NCI-H1048 (cell line): Measurements from ENCODE around the gene MSI2.
A peak's percentile ranks its signal among the peaks of the same experiment; 100 is the strongest.

Experiments used
- DNase-seq: peaks from one replicate; lab custom pipeline; 2025; lab: John Stamatoyannopoulos, UW

MSI2 gene

DNA sequence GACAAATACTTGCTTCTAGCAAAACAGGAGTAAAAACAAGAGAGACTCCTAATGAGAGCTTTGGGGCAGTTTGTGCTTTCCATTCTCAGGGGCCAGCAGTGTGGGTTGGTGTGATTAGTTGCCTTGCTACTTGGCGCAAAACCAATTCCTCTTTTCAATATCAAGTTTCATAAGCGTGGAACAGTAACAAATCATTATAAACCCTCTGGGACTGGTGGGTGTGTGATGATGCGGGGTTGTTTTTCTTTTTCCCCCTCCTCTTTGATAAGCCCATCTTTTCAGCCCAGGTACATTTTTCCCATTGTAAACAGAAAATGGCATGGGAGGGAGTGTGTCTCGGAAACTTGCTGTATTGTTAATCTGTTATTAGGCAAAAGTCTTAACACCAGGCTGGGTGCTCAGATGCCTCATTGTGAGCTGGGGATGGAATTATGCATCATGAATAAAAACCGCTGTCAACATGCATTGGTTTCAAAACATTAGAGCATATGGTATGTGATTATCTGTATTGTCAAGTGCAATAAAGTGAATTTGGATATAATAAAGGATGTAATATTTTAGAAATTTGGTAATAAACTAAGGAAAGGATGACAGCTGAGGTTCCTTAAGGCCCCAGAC lies 322.4 kb downstream of the MSI2 start:
- DNase-seq = no peak

- no peak for DNase-seq
Measured at GRCh38 chr17:57579245-57579644, 322.9 kb downstream of the MSI2 start.

DNA sequence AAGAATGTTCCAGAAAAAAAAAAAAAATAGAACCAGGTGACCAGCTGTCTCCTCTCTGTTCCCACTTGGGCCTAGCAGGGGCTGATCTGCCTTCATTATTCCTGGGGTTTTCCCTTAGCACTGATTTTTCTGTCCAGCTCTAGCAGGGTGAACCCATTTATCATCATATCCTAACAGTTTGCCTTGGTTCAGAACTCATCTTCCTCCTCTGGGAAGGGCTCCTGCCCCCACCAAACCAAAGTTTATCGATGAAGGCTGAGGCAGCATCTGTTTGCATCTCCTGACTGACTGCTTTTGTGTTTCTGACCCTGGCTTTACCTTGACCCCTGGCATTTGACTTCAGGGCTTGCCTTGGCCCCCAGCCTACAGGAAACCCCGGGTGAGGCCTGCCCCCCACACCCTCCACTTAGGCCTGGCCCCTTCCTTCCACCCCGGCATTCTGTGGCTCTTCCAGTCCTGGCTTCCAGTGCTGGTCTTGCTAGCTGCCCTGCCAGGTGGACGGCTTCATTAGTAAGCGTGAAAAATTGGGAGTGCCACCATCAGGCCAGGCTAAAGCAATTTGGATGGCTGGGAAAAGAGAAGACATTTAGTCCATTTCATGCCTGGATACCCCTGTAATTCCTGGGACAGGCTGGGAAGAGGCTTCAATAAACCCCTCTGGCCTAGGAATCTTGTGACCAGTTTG lies 323.9 kb downstream of the MSI2 start:
- DNase-seq = no peak

DNA sequence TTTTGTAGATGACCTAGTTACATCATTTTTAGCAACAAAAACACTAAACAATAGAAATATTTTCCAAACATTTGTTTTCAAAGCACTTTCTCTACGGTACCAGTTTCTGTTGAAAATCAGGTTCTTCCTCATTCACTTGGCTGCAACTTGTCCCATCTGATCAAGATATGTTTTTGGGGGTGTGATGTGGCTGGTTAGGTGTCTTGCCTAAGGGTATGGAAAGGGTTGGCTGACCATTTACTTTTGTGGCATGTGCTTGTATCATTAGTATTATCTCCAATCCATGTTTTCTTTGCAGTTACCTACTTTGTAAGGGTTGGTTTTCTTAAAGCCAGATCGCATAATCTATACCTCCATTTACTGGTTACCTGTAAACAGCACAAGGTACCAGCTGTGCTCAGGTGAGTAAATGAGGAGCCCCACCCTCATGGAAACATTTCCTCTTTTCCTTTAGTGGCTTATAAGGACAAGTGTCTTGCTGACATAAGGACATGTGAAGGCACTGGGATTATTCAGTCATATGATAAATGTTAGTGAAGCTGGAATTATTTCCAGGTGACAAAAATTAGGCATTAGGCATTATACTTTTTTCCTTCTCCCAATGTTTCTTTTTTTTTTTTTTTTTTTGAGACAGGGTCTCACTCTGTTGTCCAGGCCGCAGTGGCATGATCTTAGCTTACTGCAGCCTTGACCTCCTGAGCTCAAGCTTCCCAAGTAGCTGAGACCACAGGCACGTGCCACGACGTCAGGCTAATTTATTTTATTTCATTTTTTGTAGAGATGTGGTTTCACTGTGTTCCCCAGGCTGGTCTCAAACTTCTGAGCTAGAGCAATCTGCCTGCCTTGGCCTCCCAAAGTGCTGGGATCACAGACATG lies 326.8 kb downstream of the MSI2 start:
- DNase-seq = no peak

- no peak for DNase-seq
Measured at GRCh38 chr17:57584050-57584551, 327.8 kb downstream of the MSI2 start.

DNA sequence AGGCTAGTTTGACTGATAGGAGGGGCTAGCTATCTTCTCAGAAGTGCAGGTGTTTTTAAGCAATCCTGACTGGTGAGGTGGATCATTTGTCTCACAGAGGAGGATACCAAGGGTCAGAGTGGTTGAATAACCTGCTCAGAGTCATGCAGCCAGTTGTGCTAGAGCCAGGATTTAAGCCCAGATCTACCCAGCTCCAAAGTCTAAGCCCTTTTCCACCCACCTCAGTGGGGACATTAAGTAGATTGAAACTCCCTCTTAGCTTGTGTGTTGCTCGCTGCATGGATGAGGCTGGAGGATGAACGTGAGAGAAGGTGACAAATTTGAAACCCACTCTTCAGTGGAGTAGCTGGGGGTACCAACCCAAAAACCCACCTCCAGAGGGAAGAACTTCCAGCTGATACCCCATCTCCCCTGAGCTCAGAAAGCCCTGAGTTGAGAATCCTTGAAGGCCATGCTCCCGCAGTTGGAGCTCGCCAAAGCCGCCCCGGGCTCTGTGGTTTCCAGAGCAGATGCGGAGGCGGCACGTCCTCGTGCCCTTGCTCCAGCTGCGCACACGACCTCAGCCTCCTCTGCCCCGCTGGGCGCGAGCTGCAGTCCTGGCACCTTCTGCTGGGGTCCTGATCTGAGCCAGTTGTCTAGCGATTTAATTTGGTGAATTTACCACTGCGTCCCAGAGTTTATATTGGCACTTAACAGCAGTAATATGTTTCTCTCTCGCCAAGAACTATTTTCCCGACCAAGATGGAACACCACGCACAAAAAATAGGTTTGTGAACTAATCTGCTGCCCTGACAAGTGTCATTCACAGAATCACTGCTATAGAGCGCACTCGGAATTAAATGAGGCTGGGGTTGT lies 329.2 kb downstream of the MSI2 start:
- no peak for DNase-seq

GRCh38 chr17:57586196-57586740 lies 329.9 kb downstream of the MSI2 start:
- DNase-seq = no peak

DNA sequence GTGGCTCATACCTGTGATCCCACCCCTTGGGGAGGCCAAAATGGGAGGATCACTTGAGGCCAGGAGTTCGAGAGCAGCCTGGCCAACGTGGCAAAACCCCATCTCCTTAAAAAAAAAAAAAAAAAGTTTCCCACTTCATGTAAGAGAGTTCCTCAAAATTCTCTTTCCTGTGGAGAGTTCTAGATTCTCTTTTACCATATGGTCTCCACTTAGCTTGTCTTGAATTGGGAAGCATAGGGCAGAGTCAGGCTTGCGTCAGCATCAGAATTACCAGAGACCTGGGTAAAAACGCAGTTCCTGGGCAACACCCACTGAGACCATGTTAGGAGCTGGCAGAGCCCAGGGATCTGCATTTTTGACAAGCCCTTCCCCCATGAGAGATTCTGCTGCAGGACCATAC lies 330.4 kb downstream of the MSI2 start:
- no peak for DNase-seq

DNA sequence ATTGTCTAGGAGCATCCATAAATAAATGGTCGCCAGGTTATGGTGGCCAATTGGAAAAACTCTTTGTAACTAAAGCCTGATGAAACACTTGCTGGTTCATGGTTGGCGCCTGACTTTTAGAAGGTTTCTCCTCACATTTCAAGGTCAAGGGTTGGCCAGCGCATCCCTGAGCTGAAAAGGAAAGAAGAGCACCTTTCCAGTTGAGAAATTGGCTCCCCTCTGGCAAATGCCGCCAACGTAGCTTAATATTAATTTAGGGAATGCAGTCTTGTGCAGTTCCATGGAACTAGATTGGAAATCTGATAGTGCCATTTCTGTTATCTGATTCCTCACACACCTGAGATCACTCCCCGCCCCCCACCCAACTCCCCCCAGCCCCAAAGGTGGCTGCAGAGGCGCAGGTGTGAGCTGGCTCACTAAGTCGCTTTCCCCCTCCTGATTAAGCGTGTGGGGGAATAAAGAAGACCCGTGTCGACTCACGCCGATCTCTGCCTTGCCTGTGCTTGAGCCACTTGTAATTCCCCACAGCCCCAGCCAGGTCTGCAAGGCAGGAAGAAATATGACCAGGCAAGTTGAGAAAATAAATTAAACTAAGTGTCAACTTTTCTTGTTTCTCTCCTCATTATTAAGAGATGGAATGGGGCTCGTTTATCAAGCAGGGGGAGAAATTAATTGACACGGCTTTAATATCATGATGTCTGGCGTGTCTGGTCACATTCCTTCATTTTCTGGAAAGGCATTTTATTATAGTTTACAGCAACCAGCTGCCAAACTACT lies 331.1 kb downstream of the MSI2 start:
- no peak for DNase-seq

DNA sequence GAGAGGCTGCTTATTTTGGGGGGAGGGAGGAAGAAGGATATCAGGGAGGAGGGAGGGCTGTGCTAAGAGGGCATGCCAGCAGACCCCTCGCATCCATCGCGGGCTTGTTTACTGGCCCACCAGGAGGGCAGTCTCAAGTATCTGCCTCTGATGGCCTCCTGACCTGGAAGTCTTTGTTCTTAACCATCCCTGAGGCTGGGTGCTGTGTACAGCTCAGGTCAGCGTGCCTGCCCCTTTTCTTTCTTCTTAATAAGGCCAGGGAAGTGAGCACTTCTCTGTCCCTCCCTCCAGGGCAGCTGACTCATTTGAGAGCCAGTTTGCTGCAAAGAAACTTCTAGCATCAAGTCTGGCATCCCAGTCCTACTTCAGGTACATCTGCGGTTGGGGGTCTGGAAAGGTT lies 331.8 kb downstream of the MSI2 start:
- DNase-seq = no peak

DNA sequence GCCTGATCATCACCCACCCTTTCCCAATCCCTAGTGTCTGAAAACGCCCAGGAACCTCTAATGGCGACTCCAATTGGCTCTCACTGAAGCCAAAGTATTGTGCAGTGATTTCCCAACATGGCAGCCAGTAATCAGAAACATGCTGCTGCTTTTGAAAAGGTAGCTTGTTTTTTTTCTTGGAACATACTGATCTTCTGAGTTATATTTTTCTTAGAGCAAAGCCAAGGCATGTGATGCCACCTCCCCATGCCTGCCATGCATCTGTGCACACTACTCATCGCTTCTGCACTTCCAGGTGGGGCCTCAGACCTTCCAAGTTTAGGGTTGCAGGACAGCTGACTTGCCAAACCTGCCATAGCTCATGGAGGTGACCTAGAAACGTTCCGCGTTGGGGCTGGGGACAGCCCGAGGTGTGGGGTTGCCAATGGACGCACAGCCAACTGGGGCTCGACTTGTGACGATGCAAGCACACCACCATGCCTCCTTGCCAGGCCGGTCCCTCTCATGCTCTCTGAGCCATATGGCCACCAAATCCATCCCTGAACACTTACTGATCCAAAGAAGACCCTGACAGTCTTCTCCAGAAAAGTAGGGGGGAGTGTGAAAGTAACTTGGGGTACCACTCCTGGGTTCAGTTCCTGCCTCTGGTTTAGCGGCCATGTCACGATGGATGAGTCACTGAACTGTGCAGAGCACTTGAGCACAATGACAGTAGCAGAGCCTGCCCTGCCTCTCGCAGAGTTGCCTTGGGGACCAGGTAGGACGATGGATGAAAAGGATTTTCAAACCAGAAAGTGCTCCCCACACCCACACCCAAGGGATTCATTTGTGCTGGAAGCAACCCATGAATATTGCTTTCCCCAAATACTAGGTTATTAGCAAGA lies 333.1 kb downstream of the MSI2 start:
- no peak for DNase-seq

DNA sequence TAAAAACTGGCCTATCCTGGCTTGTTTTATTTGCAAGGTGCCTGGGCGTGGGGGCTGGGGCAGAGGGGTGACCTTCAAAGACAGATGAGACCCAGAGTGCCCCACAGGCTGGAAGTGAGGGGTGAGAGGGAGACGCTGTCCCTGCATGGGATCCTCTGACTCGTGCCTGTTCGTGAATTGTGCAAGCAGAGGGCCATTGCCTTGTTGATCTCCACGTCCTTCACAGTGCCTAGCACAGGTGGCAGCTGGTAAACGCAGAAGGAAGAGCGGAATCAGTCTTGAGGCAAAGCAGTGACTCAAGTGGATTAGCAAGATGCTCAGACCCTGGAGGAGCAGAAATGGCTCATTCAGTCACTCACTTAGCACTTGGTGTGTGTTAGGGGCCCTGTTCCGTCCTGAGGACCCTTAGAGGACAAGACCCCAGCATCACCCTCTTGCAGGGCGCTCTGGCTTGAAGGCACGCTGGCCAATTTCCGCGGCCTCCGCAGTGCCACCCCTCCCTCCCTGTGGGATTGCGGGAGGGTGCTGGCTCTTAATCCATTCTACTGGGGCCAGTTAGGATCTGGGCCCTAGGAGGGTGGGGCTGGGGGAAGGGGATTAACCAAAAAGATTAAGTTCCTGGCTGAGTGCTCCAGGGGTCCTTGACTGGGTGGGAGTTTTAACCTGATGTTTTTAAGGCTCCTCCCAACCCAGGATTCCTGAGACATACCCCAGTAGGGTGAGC lies 337.6 kb downstream of the MSI2 start:
- DNase-seq = no peak

DNA sequence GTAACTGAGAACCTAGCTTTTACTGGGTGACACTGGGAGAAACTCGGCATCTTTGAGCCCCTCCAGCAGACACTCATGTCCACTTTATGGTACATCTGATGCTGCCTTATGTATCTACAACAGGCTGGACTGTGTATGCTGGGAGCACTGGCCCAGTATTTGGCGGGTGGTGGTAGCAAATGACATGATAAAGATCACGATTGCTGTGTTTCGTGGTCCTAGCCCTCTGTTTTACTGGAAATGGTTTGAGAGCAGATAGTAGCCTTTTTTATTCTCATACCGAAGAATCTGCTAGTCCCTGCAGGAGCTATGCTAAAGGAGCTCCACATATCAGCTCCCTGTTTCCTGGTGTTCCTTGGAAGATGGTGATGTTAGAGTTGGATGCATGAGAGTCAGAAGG lies 338.4 kb downstream of the MSI2 start:
- no peak for DNase-seq

DNA sequence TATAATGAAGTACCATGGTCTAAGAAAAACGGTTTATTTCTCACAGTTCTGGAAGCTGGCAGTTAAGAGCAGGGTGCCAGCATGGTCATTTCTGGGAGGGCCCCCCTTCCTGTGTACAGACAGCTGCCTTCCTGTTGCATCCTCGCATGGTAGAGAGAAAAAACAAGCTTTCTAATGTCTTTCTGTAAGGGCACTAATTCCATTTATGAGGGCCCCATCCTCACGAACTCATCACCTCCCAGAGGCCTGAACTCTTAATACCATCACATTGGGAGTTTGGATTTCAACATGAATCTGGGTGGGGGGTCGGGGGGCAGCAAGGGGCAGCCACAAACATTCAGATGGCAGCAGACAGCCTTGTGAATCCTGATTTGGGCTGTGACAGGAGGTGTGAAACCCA lies 339.1 kb downstream of the MSI2 start:
- no peak for DNase-seq

DNA sequence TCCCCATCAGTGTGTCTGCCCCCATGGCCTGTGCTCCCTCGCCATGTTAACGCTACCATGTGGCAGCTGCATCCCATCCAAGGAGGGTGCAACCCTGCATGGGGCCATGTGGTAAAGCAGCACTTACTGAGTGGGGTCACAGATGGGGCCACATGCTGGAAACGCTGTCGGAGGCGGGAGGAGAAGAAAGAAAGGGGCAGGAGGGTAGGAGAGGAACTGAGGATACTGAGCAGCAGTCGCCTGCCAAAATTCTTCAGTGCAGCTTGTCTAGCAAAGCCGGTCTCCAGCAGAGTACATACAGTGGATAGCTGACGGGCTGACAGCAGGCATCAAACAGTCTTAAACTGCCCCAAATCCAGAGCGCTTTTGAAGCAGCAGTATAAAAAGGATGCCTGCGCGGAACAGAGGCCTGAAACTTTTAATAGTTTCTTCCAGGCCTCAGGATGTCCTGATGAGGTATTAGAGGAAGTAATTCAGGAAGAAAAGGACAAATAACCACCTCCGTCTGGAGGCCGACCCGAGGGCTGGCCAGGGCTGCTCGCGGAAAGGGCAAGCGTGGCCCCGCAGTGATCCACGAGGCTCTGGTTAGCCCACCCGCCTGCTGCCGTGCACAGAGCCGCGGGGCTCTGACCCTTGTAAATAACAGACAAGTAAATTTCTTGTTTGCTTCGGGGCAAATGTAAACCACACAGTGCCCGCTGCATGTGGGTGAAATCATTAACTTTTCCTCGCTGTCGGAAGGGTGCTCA lies 339.8 kb downstream of the MSI2 start:
- DNase-seq = no peak

GRCh38 chr17:57597101-57597500 lies 340.8 kb downstream of the MSI2 start:
- DNase-seq = no peak

DNA sequence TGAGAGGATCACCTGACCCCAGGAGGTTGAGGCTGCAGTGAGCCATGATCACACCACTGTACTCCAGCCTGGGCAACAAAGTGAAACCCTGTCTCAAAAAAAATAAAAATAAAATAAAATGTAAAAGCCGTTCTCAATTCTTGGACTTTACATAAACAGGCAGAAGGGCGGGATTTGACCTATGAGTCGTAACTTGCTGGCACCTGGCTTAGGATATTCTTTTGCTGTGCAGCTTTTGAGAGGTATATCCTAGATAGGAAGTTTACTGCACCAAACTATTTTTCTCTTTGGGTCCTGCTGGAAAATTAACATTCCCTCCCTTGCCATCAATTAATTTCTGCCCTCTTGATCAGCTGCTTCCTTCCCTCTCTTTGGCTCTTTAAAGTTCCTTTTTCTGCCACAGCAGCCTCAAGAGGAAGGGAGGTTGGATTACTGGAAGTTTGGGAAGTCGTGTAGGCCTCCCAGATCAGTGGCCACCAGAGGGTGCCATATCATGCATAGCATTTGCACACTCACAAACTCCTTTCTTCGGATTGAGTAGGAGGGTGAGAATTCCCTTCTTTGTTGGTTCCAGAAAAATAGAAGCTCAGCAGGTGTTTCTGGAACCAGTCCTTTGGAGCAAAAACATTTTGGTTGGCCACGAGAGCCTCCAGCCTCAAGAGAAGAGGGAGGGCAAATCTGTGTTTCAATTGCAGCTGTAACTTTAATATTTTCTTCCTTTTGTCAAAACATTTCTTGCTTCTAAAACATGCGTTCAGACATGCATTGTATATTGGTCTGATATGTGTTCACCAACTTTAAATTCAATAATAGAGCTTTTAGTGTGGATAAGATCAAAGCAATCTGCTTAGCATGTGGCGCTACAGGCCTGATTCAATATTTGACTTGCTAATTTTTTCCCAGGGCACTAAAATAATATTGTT lies 341.5 kb downstream of the MSI2 start:
- peak; percentile 33 for DNase-seq
